Lung (tissue), 12 donors: ENCODE measurements around the gene NSD2. TPM values are rescaled to one million over a fixed set of nuclear protein-coding genes. Genes with fewer than 3 reads are reported as not detected.
A peak's percentile ranks its signal among the peaks of the same experiment; 100 is the strongest.

Experiments
- ATAC-seq: fragments of 200-7000 bp; cut with Tn5 transposase; one replicate; pipeline ENCODE4 v1.9.1; 2020; ENCODE audit warnings: moderate number of reproducible peaks; ENCODE audit not compliant: insufficient read depth, low FRiP score
- DNase-seq, 3 donors: peaks; one replicate each; pipeline ENCODE4 v3.0.0-alpha.2; 2013 to 2017
- H3K27ac ChIP-seq, 2 donors: one replicate each; pipeline ENCODE4 v1.5.1; 2013; ENCODE audit warnings: mild to moderate bottlenecking in 2 of 2, moderate library complexity in 2 of 2, control low read depth in 1 of 2, inconsistent platforms in 1 of 2, low read depth in 1 of 2, low read length in 1 of 2
- H3K27me3 ChIP-seq, 3 donors: one replicate each; pipeline ENCODE4 v1.5.1; 2013; ENCODE audit warnings: low read length in 2 of 3; ENCODE audit not compliant: control insufficient read depth in 3 of 3, insufficient read depth in 3 of 3
- H3K36me3 ChIP-seq, 4 donors: one replicate each; pipeline ENCODE4 v1.5.1; 2013; ENCODE audit warnings: low read length in 4 of 4, mild to moderate bottlenecking in 1 of 4, moderate library complexity in 1 of 4; ENCODE audit not compliant: control insufficient read depth in 4 of 4, insufficient read depth in 4 of 4
- H3K4me1 ChIP-seq, 5 donors: one replicate each; pipeline ENCODE4 v1.5.1; 2013; ENCODE audit warnings: low read length in 5 of 5, mild to moderate bottlenecking in 2 of 5, moderate library complexity in 1 of 5; ENCODE audit not compliant: control insufficient read depth in 5 of 5, insufficient read depth in 5 of 5
- H3K4me3 ChIP-seq: one replicate; pipeline ENCODE4 v1.5.1; 2013; ENCODE audit warnings: mild to moderate bottlenecking, control low read depth, moderate library complexity
- H3K9ac ChIP-seq, 2 donors: one replicate each; pipeline ENCODE4 v1.5.1; 2013; ENCODE audit warnings: low read length in 2 of 2, control low read depth in 1 of 2; ENCODE audit not compliant: insufficient read depth in 1 of 2
- H3K9me3 ChIP-seq, 4 donors: one replicate each; pipeline ENCODE4 v1.5.1; 2013; ENCODE audit warnings: low read length in 3 of 4, mild to moderate bottlenecking in 1 of 4, moderate library complexity in 1 of 4; ENCODE audit not compliant: control insufficient read depth in 4 of 4, insufficient read depth in 3 of 4
- CTCF ChIP-seq: IDR thresholded peaks from 2 replicates; pipeline ENCODE4 v1.5.1; 2012; ENCODE audit warnings: mild to moderate bottlenecking; ENCODE audit errors: control extremely low read depth, extremely low read depth
- WGBS, 2 donors: extraction: QIAGEN DNeasy Blood & Tissue Kit; methylation state at CpG; one replicate each; pipeline ENCODE4 v1.1.7; 2013; 5-methylcytosine and 5-hydroxymethylcytosine counted together
- polyA plus RNA-seq, 2 donors: library from polyadenylated mRNA; stranded (reverse); fragments of 200-250 nt; gene quantifications; one replicate each; pipeline ENCODE4 v1.2.1, GENCODE V29; 2013
- total RNA-seq, 2 donors: library from RNA; depleted of rRNA in 1 of 2; stranded (reverse); fragments of >200 nt in 1 of 2; gene quantifications; one replicate each; pipeline ENCODE4 v1.2.1, GENCODE V29; 2014 to 2021
- donor health status: control.
- donor health status: control.
- donor health status: Bipolar disorder and iron deficiency.
- donor health status: healthy.
- donor health status: DM: yes; HTN: yes; CAD: no.

Gene NSD2
- total and polyA plus RNA-seq, 4 donors = 12.7 to 66.2 (median 28.3) TPM

- ATAC-seq (no peak), DNase-seq (peak in 1 of 3 donors; percentile 23)
- 82 to 92% methylated on average over 15 of the region's 15 CpGs for WGBS, 2 donors
Measured at GRCh38 chr4:1958276-1959103, 87.3 kb downstream of the NSD2 start.

DNA sequence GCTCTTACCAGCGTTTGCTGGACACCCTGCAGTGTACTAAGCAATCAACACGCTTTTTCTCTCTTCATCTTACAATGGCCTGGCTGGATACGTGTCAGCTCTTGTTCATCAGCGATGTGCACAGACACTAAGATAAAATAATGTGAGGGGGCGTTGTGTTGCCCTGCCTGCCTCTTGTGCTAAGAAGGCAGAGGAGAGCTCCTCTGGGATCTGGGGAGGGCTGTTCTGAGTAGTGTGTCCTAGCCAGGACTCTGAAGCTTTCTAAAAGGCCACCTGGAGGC is 87.9 kb downstream of the NSD2 start:
- Histone ChIP-seq H3K27ac (no peak overlapping the region), H3K27me3 (no peaks in the 10 kb centered on the region), H3K36me3 (peaks cover 10 to 41% (median 38%) of the 10 kb centered on the region in 4 donors), H3K4me1 (no peaks in the 10 kb centered on the region), H3K4me3 (no peak overlapping the region), H3K9me3 (no peaks in the 10 kb centered on the region), H3K9ac (no peak overlapping the region)
- TF ChIP-seq CTCF = no peak
- 93 to 97% methylated on average over 5 of the region's 5 CpGs for WGBS, 2 donors
- no peak for ATAC-seq
- no peak for DNase-seq

More at GRCh38 chr4:1958276-1959103, 87.3 kb downstream of the NSD2 start:
- Histone ChIP-seq H3K4me1 (no peaks in the 10 kb centered on the region), H3K27me3 (no peaks in the 10 kb centered on the region), H3K36me3 (peaks cover 10 to 43% (median 38%) of the 10 kb centered on the region in 4 donors), H3K4me3 (no peak overlapping the region), H3K9ac (no peak overlapping the region), H3K9me3 (no peaks in the 10 kb centered on the region), H3K27ac (peak overlapping the region in 1 of 2 donors; percentile 20)
- TF ChIP-seq CTCF = no peak

GRCh38 chr4:1960170-1960825 is 89.1 kb downstream of the NSD2 start:
- Histone ChIP-seq H3K36me3 (peaks cover 10 to 44% (median 36%) of the 10 kb centered on the region in 4 donors), H3K9ac (no peak overlapping the region), H3K27me3 (no peaks in the 10 kb centered on the region), H3K4me3 (no peak overlapping the region), H3K27ac (no peak overlapping the region), H3K4me1 (no peaks in the 10 kb centered on the region), H3K9me3 (no peaks in the 10 kb centered on the region)
- WGBS, 2 donors = 78 to 81% methylated on average over 7 of the region's 7 CpGs
- TF ChIP-seq CTCF = no peak
- DNase-seq = no peak
- no peak for ATAC-seq
